GM19239 (cell line): ENCODE data around the gene CIROP.
A peak's percentile ranks its signal among the peaks of the same experiment; 100 is the strongest.

Source experiments
- DNase-seq: peaks from one replicate; pipeline ENCODE4 v3.0.0; 2011; ENCODE audit warnings: low spot score; ENCODE audit not compliant: insufficient read length
- FAIRE-seq: peaks from 2 replicates; lab custom pipeline; 2011; peaks lifted over from hg19 to GRCh38; lab: Jason Lieb, UNC

The CIROP gene

GRCh38 chr14:23071921-23072539, 32.8 kb downstream of the CIROP start:
- DNase-seq: no peak
- no peak for FAIRE-seq

GRCh38 chr14:23071244-23071920, 33.4 kb downstream of the CIROP start:
- FAIRE-seq (peak; percentile 88), DNase-seq (peak; percentile 79)

- FAIRE-seq: no peak
- no peak for DNase-seq
Measured at GRCh38 chr14:23070262-23071129, 34.3 kb downstream of the CIROP start.

GRCh38 chr14:23069413-23069806, 35.4 kb downstream of the CIROP start:
- no peak for FAIRE-seq
- no peak for DNase-seq

- peak; percentile 86 for DNase-seq
- peak; percentile 91 for FAIRE-seq
Measured at GRCh38 chr14:23068789-23069412, 35.9 kb downstream of the CIROP start.

GRCh38 chr14:23067847-23068788, 36.7 kb downstream of the CIROP start:
- FAIRE-seq (no peak), DNase-seq (no peak)

GRCh38 chr14:23066855-23067744, 37.7 kb downstream of the CIROP start:
- DNase-seq (no peak), FAIRE-seq (no peak)

GRCh38 chr14:23066368-23066767, 38.4 kb downstream of the CIROP start:
- DNase-seq (no peak), FAIRE-seq (no peak)

- no peak for DNase-seq
- FAIRE-seq: no peak
Measured at GRCh38 chr14:23063601-23064000, 41.2 kb downstream of the CIROP start.

GRCh38 chr14:23062002-23062401, 42.8 kb downstream of the CIROP start:
- no peak for DNase-seq
- no peak for FAIRE-seq

- no peak for FAIRE-seq
- no peak for DNase-seq
Measured at GRCh38 chr14:23060536-23061260, 44.1 kb downstream of the CIROP start.

GRCh38 chr14:23058654-23059504, 45.9 kb downstream of the CIROP start:
- no peak for FAIRE-seq
- DNase-seq: no peak

- DNase-seq (peak; percentile 98), FAIRE-seq (peak; percentile 85)
Measured at GRCh38 chr14:23057757-23058653, 46.8 kb downstream of the CIROP start.

- no peak for FAIRE-seq
- DNase-seq: peak; percentile 92
Measured at GRCh38 chr14:23056956-23057756, 47.6 kb downstream of the CIROP start, which contains the start of gene CDH24. TSS of gene CDH24 (minus strand) at chr14:23057520. CDS start at chr14:23055733, 1,787 bp downstream.
